ENCODE data around the gene IPO11.

DNA sequence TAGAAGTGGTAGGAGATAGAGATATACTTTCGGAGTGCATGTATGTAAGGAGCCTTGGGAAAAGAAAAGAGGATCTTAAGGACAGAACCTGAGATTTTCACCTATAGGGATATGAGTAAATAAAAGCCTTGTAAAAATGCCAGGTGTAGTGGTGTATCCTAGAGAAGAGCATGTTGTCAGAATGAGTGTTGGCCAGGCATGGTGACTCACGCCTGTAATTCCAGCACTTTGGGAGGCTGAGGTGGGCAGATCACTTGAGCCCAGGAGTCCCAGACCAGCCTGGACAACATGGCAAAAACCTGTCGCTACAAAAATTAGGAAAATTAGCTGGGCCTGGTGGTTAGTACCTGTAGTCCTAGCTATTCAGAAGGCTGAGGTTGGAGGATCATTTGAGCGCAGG, 76.0 kb downstream of the IPO11 start:
- TF ChIP-seq, protein P1, sequence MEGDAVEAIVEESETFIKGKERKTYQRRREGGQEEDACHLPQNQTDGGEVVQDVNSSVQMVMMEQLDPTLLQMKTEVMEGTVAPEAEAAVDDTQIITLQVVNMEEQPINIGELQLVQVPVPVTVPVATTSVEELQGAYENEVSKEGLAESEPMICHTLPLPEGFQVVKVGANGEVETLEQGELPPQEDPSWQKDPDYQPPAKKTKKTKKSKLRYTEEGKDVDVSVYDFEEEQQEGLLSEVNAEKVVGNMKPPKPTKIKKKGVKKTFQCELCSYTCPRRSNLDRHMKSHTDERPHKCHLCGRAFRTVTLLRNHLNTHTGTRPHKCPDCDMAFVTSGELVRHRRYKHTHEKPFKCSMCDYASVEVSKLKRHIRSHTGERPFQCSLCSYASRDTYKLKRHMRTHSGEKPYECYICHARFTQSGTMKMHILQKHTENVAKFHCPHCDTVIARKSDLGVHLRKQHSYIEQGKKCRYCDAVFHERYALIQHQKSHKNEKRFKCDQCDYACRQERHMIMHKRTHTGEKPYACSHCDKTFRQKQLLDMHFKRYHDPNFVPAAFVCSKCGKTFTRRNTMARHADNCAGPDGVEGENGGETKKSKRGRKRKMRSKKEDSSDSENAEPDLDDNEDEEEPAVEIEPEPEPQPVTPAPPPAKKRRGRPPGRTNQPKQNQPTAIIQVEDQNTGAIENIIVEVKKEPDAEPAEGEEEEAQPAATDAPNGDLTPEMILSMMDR (conservative IDR thresholded peaks at IDR 0.05; ENCODE audit: low read depth in 2 of 2), result no peak
- no peak for TF ChIP-seq POLR2AphosphoS5 (IDR thresholded peaks at IDR 0.05; ENCODE audit: low read depth)
- TF ChIP-seq EZH2 (IDR thresholded peaks at IDR 0.05; ENCODE audit: low read depth, unreplicated experiment), result no peak
- TF ChIP-seq, protein P2, sequence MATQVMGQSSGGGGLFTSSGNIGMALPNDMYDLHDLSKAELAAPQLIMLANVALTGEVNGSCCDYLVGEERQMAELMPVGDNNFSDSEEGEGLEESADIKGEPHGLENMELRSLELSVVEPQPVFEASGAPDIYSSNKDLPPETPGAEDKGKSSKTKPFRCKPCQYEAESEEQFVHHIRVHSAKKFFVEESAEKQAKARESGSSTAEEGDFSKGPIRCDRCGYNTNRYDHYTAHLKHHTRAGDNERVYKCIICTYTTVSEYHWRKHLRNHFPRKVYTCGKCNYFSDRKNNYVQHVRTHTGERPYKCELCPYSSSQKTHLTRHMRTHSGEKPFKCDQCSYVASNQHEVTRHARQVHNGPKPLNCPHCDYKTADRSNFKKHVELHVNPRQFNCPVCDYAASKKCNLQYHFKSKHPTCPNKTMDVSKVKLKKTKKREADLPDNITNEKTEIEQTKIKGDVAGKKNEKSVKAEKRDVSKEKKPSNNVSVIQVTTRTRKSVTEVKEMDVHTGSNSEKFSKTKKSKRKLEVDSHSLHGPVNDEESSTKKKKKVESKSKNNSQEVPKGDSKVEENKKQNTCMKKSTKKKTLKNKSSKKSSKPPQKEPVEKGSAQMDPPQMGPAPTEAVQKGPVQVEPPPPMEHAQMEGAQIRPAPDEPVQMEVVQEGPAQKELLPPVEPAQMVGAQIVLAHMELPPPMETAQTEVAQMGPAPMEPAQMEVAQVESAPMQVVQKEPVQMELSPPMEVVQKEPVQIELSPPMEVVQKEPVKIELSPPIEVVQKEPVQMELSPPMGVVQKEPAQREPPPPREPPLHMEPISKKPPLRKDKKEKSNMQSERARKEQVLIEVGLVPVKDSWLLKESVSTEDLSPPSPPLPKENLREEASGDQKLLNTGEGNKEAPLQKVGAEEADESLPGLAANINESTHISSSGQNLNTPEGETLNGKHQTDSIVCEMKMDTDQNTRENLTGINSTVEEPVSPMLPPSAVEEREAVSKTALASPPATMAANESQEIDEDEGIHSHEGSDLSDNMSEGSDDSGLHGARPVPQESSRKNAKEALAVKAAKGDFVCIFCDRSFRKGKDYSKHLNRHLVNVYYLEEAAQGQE (IDR thresholded peaks at IDR 0.05; ENCODE audit: unreplicated experiment), result no peak
- TF ChIP-seq, protein P3, sequence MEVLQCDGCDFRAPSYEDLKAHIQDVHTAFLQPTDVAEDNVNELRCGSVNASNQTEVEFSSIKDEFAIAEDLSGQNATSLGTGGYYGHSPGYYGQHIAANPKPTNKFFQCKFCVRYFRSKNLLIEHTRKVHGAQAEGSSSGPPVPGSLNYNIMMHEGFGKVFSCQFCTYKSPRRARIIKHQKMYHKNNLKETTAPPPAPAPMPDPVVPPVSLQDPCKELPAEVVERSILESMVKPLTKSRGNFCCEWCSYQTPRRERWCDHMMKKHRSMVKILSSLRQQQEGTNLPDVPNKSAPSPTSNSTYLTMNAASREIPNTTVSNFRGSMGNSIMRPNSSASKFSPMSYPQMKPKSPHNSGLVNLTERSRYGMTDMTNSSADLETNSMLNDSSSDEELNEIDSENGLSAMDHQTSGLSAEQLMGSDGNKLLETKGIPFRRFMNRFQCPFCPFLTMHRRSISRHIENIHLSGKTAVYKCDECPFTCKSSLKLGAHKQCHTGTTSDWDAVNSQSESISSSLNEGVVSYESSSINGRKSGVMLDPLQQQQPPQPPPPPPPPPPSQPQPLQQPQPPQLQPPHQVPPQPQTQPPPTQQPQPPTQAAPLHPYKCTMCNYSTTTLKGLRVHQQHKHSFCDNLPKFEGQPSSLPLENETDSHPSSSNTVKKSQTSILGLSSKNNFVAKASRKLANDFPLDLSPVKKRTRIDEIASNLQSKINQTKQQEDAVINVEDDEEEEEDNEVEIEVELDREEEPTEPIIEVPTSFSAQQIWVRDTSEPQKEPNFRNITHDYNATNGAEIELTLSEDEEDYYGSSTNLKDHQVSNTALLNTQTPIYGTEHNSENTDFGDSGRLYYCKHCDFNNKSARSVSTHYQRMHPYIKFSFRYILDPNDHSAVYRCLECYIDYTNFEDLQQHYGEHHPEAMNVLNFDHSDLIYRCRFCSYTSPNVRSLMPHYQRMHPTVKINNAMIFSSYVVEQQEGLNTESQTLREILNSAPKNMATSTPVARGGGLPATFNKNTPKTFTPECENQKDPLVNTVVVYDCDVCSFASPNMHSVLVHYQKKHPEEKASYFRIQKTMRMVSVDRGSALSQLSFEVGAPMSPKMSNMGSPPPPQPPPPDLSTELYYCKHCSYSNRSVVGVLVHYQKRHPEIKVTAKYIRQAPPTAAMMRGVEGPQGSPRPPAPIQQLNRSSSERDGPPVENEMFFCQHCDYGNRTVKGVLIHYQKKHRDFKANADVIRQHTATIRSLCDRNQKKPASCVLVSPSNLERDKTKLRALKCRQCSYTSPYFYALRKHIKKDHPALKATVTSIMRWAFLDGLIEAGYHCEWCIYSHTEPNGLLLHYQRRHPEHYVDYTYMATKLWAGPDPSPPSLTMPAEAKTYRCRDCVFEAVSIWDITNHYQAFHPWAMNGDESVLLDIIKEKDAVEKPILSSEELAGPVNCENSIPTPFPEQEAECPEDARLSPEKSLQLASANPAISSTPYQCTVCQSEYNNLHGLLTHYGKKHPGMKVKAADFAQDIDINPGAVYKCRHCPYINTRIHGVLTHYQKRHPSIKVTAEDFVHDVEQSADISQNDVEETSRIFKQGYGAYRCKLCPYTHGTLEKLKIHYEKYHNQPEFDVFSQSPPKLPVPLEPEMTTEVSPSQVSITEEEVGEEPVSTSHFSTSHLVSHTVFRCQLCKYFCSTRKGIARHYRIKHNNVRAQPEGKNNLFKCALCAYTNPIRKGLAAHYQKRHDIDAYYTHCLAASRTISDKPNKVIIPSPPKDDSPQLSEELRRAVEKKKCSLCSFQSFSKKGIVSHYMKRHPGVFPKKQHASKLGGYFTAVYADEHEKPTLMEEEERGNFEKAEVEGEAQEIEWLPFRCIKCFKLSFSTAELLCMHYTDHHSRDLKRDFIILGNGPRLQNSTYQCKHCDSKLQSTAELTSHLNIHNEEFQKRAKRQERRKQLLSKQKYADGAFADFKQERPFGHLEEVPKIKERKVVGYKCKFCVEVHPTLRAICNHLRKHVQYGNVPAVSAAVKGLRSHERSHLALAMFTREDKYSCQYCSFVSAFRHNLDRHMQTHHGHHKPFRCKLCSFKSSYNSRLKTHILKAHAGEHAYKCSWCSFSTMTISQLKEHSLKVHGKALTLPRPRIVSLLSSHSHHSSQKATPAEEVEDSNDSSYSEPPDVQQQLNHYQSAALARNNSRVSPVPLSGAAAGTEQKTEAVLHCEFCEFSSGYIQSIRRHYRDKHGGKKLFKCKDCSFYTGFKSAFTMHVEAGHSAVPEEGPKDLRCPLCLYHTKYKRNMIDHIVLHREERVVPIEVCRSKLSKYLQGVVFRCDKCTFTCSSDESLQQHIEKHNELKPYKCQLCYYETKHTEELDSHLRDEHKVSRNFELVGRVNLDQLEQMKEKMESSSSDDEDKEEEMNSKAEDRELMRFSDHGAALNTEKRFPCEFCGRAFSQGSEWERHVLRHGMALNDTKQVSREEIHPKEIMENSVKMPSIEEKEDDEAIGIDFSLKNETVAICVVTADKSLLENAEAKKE (CRISPR knock-in tag; IDR thresholded peaks at IDR 0.05), result no peak
- no peak for TF ChIP-seq CREB1 (CRISPR knock-in tag; IDR thresholded peaks at IDR 0.05; ENCODE audit: low read depth)
- no peak for TF ChIP-seq STAT1 (IDR thresholded peaks at IDR 0.05; ENCODE audit: unreplicated experiment)
- TF ChIP-seq EZH2phosphoT487 (IDR thresholded peaks at IDR 0.05; ENCODE audit: unreplicated experiment), result no peak
- TF ChIP-seq, protein P4, sequence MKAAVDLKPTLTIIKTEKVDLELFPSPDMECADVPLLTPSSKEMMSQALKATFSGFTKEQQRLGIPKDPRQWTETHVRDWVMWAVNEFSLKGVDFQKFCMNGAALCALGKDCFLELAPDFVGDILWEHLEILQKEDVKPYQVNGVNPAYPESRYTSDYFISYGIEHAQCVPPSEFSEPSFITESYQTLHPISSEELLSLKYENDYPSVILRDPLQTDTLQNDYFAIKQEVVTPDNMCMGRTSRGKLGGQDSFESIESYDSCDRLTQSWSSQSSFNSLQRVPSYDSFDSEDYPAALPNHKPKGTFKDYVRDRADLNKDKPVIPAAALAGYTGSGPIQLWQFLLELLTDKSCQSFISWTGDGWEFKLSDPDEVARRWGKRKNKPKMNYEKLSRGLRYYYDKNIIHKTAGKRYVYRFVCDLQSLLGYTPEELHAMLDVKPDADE (IDR thresholded peaks at IDR 0.05), result no peak

Measured in GM23338 (cell line).